ENCODE results near the gene CNTNAP5.

The CNTNAP5 gene

GRCh38 chr2:124894199-124894598, 869.1 kb downstream of the CNTNAP5 start:
- no peak for DNase-seq (ENCODE audit: low read depth in 2 of 2)

- DNase-seq (ENCODE audit: low read depth in 2 of 2): no peak
Measured at GRCh38 chr2:124898827-124899226, 873.7 kb downstream of the CNTNAP5 start.

GRCh38 chr2:124908411-124908810, 883.3 kb downstream of the CNTNAP5 start:
- no peak for DNase-seq (ENCODE audit: low read depth in 2 of 2)

GRCh38 chr2:124911560-124911959, 886.5 kb downstream of the CNTNAP5 start:
- DNase-seq (ENCODE audit: low read depth in 2 of 2): no peak

GRCh38 chr2:124913868-124914267, 888.8 kb downstream of the CNTNAP5 start:
- no peak for DNase-seq (ENCODE audit: low read depth in 2 of 2)

GRCh38 chr2:124915567-124915966, 890.5 kb downstream of the CNTNAP5 start:
- DNase-seq (ENCODE audit: low read depth in 2 of 2): no peak

GRCh38 chr2:124919296-124919695, 894.2 kb downstream of the CNTNAP5 start:
- no peak for DNase-seq (ENCODE audit: low read depth in 2 of 2)

- no peak for DNase-seq (ENCODE audit: low read depth in 2 of 2)
Measured at GRCh38 chr2:124920448-124920847, 895.4 kb downstream of the CNTNAP5 start.

- no peak for DNase-seq (ENCODE audit: low read depth in 2 of 2)
Measured at GRCh38 chr2:124921191-124921590, 896.1 kb downstream of the CNTNAP5 start.

GRCh38 chr2:124923097-124923496, 898.0 kb downstream of the CNTNAP5 start:
- no peak for DNase-seq (ENCODE audit: low read depth in 2 of 2)

- no peak for DNase-seq (ENCODE audit: low read depth in 2 of 2)
Measured at GRCh38 chr2:124933883-124934282, 908.8 kb downstream of the CNTNAP5 start.

- DNase-seq (ENCODE audit: low read depth in 2 of 2): no peak
Measured at GRCh38 chr2:124953921-124954320, 928.8 kb downstream of the CNTNAP5 start.

- no peak for DNase-seq (ENCODE audit: low read depth in 2 of 2)
Measured at GRCh38 chr2:124959581-124959980, 934.5 kb downstream of the CNTNAP5 start.

GRCh38 chr2:124961132-124961531, 936.0 kb downstream of the CNTNAP5 start:
- no peak for DNase-seq (ENCODE audit: low read depth in 2 of 2)
